Vagina (tissue), 2 donors: Measurements from ENCODE around the gene SLC7A8. TPM values are rescaled to one million over a fixed set of nuclear protein-coding genes. Genes with fewer than 3 reads are reported as not detected.

Experiments
- DNase-seq, 2 donors: peaks; one replicate each; pipeline ENCODE4 v3.0.0-alpha.2; 2017; ENCODE audit errors: extremely low spot score in 2 of 2
- H3K27ac ChIP-seq: fragments of 200-600 bp; sonication (generic); one replicate; pipeline ENCODE4 v1.5.1; 2019
- H3K27me3 ChIP-seq: fragments of 200-600 bp; sonication (generic); one replicate; pipeline ENCODE4 v1.5.1; 2019
- H3K36me3 ChIP-seq, 2 donors: fragments of 200-600 bp; sonication (generic); one replicate each; pipeline ENCODE4 v1.5.1; 2017 to 2019
- H3K4me1 ChIP-seq: fragments of 200-600 bp; sonication (generic); one replicate; pipeline ENCODE4 v1.5.1; 2019
- H3K4me3 ChIP-seq, 2 donors: fragments of 200-600 bp; sonication (generic); 1 replicate in 1 of 2; 2 replicates in 1 of 2; pipeline ENCODE4 v1.5.1; 2016 to 2019
- H3K9me3 ChIP-seq: fragments of 200-600 bp; sonication (generic); one replicate; pipeline ENCODE4 v1.5.1; 2019
- CTCF ChIP-seq, 3 experiments: fragments of 450-650 bp in 2 of 3; fragments of 200-600 bp in 1 of 3; sonication (generic) in 1 of 3; IDR thresholded peaks; one replicate each; pipeline ENCODE4 v1.5.1; 2017 to 2019; ENCODE audit warnings: antibody characterized with exemption in 3 of 3, mild to moderate bottlenecking in 2 of 3, moderate library complexity in 2 of 3
- POLR2A ChIP-seq, 2 donors: fragments of 450-650 bp; IDR thresholded peaks; one replicate each; pipeline ENCODE4 v1.6.1; 2017; ENCODE audit warnings: antibody characterized with exemption in 2 of 2, mild to moderate bottlenecking in 2 of 2, moderate library complexity in 2 of 2
- POLR2AphosphoS5 ChIP-seq, 2 donors: sonication (generic); formaldehyde crosslinking; IDR thresholded peaks; one replicate each; pipeline ENCODE4 v1.9.0; 2017; ENCODE audit warnings: antibody characterized with exemption in 2 of 2, mild to moderate bottlenecking in 2 of 2, low read depth in 1 of 2; ENCODE audit not compliant: insufficient read depth in 1 of 2
- intact Hi-C: fragments of 100-400 bp; cut with DNase I; formaldehyde crosslinking; loops from one replicate; pipeline ENCODE4 v1.15.1; 2023
- total RNA-seq: library from RNA; depleted of rRNA; stranded (reverse); fragments of >200 nt; gene quantifications from one replicate; pipeline ENCODE4 v1.2.3, GENCODE V29; 2016

Gene SLC7A8
- total RNA-seq, 1 donor from 2014 or later, result 68.5 TPM

- peaks cover 0 to 23% of the 10 kb centered on the region in 2 donors for H3K36me3 ChIP-seq
- no peak overlapping the region for H3K27ac ChIP-seq
- H3K4me1 ChIP-seq, result peaks cover 15% of the 10 kb centered on the region
- intact Hi-C loops, result no loop called here
- no peak for TF ChIP-seq CTCF (IDR thresholded peaks at IDR 0.05)
- TF ChIP-seq POLR2A (IDR thresholded peaks at IDR 0.05), result no peak
- TF ChIP-seq POLR2AphosphoS5 (IDR thresholded peaks at IDR 0.05; ENCODE audit: insufficient read depth in 1 of 2, low read depth in 1 of 2), result no peak
- H3K9me3 ChIP-seq, result no peaks in the 10 kb centered on the region
- no peak for DNase-seq
- H3K4me3 ChIP-seq, result no peak overlapping the region
- H3K27me3 ChIP-seq, result no peaks in the 10 kb centered on the region
Measured at GRCh38 chr14:23126548-23127278, 56.7 kb downstream of the SLC7A8 start.

- peaks cover 21% of the 10 kb centered on the region for H3K4me1 ChIP-seq
- no peak overlapping the region for H3K27ac ChIP-seq
- no peak overlapping the region for H3K4me3 ChIP-seq
- intact Hi-C loops, result loop anchor here (2.0 kb wide), 1 partner anchor 53 kb away; no protein-coding TSS in a partner anchor
- TF ChIP-seq CTCF (IDR thresholded peaks at IDR 0.05) (no peak), POLR2AphosphoS5 (IDR thresholded peaks at IDR 0.05; ENCODE audit: insufficient read depth in 1 of 2, low read depth in 1 of 2) (no peak), POLR2A (IDR thresholded peaks at IDR 0.05) (no peak)
- H3K36me3 ChIP-seq, result peaks cover 0 to 23% of the 10 kb centered on the region in 2 donors
- H3K27me3 ChIP-seq, result no peaks in the 10 kb centered on the region
- DNase-seq, result no peak
- H3K9me3 ChIP-seq, result no peaks in the 10 kb centered on the region
Measured at GRCh38 chr14:23125933-23126524, 57.4 kb downstream of the SLC7A8 start.

- H3K9me3 ChIP-seq, result no peaks in the 10 kb centered on the region
- no peak overlapping the region for H3K4me3 ChIP-seq
- no peak for DNase-seq
- no peaks in the 10 kb centered on the region for H3K27me3 ChIP-seq
- H3K27ac ChIP-seq, result no peak overlapping the region
- H3K36me3 ChIP-seq, result peaks cover 0 to 23% of the 10 kb centered on the region in 2 donors
- TF ChIP-seq CTCF (IDR thresholded peaks at IDR 0.05) (no peak), POLR2A (IDR thresholded peaks at IDR 0.05) (no peak), POLR2AphosphoS5 (IDR thresholded peaks at IDR 0.05; ENCODE audit: insufficient read depth in 1 of 2, low read depth in 1 of 2) (no peak)
- intact Hi-C loops, result loop anchor here (2.0 kb wide), 1 partner anchor 54 kb away; no protein-coding TSS in a partner anchor
- peaks cover 23% of the 10 kb centered on the region for H3K4me1 ChIP-seq
Measured at GRCh38 chr14:23125011-23125410, 58.4 kb downstream of the SLC7A8 start.

GRCh38 chr14:23124337-23124954 is 59.0 kb downstream of the SLC7A8 start:
- no peak for TF ChIP-seq CTCF (IDR thresholded peaks at IDR 0.05)
- TF ChIP-seq POLR2AphosphoS5 (IDR thresholded peaks at IDR 0.05; ENCODE audit: insufficient read depth in 1 of 2, low read depth in 1 of 2), result no peak
- TF ChIP-seq POLR2A (IDR thresholded peaks at IDR 0.05), result no peak
- Histone ChIP-seq H3K4me3 (no peak overlapping the region), H3K27ac (no peak overlapping the region), H3K9me3 (no peaks in the 10 kb centered on the region), H3K36me3 (peaks cover 0 to 21% of the 10 kb centered on the region in 2 donors), H3K4me1 (peaks cover 23% of the 10 kb centered on the region), H3K27me3 (no peaks in the 10 kb centered on the region)
- no peak for DNase-seq
- intact Hi-C loops, result loop anchor here (2.0 kb wide), 1 partner anchor 54 kb away; no protein-coding TSS in a partner anchor
